ENCODE measurements around the gene COL2A1.

COL2A1 gene

GRCh38 chr12:48004053-48004941 is at the start of gene COL2A1:
Gene COL2A1 (minus strand): TSS chr12:48004476. CDS start chr12:48004321, 155 bp downstream.
- DNase-seq (ENCODE audit: low read depth, low spot score): no peak

DNA sequence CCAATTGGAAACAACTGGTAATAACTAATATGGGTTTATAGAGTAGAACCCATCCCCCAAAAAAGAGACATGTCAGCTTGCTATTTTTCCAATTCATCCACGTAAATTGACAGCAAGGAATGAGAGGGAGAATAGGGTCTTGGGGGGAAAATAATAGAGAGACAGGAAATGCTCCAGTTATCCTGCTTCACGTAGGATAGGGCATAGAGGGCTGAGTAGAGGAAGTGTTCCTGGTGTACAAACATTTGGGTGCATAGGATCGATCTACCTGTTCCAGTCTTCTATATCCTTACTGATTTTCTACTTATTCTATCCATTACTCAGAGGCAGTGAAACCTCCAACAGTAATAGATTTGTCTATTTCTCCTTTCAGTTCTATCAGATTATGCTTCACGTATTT is 49.6 kb upstream of the COL2A1 start:
- no peak for DNase-seq (ENCODE audit: low read depth, low spot score)

DNA sequence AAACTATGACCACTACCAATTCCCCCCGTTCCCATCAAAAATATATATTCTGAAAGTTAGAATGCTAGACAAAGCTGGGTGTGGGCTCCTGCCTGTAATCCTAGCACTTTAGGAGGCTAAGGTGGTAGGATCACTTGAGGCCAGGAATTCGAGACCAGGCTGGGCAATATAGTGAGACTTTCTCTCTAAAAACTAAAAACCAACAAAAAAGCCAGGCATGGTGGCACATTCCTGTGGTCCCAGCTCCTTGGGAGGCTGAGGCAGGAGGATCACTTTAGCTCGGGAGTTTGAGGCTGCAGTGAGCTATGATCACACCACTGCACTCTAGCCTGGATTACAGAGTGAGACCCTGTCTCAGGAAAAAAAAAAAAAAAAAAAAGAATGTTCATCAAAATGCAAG is 48.8 kb upstream of the COL2A1 start:
- DNase-seq (ENCODE audit: low read depth, low spot score): no peak

- no peak for DNase-seq (ENCODE audit: low read depth, low spot score)
Measured at GRCh38 chr12:48051681-48052080, 47.4 kb upstream of the COL2A1 start.

DNA sequence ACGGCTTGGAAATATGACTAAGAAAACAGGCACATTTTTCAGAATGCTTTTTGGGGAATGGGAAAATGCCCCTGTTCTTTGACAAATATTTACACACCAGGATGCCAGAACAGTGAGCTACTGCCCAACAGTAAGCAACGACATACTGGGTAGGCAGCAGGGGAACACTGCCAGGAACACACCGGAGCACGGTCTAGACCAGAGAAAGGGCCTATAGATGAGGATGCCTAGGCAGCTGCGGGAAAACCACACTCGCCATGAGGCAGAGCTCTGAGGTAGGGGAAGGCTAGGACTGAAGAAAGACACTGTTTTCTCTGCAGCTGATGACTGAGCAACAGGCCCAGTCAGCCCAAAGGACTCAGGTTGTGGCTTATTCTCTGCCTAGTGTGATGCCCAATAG is 45.9 kb upstream of the COL2A1 start:
- no peak for DNase-seq (ENCODE audit: low read depth, low spot score)

GRCh38 chr12:48045965-48046518 is 41.8 kb upstream of the COL2A1 start:
- no peak for DNase-seq (ENCODE audit: low read depth, low spot score)

DNA sequence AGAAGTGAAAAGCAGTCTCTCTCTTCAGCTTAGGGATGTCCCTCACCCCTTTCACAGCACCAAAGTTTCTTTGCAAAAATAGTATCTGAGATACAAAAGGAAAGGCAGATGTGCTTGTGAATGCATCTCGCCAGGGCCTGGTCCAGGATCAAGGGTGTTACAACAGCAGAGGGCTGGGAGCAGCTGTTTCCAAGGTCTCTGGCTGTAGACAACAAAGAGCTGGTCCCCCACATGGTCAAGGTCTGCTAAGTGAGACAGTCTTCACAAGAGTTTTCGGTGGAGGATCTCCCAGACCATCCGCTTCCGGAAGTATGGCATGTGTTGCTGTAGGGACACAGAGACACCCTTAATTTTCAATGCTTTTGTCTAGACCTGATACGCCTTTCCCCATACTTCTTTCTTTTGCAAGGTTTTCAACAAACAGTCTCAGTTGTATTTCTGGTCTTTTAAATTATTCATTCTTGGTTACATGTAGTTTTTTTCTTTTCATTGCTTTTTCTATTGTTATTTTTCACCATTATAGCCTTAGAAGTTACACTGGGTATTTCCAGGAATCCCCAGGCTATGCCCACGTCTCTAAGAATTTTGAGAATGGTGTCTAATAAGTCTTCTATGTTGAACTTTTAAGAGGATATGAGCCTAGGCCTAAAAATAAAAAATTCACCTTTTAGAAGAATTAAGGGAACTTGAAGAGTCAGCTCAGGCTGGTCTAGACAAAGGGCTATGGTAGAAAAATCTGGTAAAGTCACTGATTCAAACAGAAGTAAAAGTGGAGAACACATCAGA is 41.0 kb upstream of the COL2A1 start:
- DNase-seq (ENCODE audit: low read depth, low spot score): no peak

DNA sequence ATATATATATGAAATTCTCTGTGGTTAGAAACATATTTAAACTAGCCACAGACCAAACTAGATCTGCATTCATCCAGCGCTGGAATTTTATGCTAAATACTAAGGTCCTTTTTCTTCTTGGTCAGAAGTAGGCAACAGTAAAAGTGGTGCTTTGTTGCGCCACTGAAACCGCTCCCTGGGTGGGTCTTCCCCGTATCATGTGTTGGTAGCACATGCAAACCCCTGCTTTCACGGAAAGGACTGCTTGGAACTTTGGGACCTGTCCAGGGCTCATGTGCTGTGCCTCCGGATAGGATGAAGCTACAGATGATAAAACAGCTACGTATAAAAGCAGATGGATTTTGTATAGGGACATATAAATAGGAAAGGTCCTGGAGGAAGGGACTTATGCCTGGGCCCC is 40.1 kb upstream of the COL2A1 start:
- no peak for DNase-seq (ENCODE audit: low read depth, low spot score)

GRCh38 chr12:48043771-48044170 is 39.5 kb upstream of the COL2A1 start:
- DNase-seq (ENCODE audit: low read depth, low spot score): no peak

GRCh38 chr12:48041591-48042423 is 37.5 kb upstream of the COL2A1 start:
- no peak for DNase-seq (ENCODE audit: low read depth, low spot score)

DNA sequence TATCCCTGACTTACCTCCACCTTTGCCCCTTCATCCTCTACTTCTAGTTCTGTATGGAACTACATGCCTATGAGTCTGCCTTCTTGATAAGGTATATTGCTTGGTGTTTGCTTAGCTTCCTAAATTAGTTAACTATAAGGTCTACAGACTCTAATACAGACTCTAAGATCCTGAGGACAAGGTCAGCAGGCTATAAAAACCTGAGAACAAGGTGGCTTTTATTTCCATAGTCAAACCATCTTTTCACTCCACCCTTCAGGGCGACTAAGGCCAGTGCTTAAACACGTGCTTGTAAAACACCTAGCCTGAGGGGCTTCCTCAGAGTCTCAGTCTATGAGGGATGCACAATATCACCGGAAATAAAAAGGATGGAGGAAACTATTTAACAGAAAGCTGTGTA is 36.1 kb upstream of the COL2A1 start:
- DNase-seq (ENCODE audit: low read depth, low spot score): no peak

DNA sequence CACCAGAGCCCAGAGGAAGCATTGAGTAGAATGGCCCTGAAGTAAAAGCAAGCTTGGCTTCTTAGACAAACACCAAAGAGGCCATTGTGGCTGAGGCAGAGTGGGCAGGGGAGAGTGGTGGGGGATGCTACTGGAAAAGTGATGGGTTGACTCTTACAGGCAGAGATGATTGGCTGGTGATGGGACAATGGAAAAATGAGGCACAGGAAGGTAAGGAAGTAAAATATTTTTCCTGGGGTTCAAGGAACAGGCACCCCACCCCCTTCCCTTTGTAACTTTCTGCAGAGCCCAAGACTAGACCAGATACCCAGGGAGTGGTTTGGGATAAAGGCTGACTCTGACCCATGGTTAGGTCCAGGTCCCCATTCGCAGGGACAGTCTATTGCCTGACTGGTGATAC is 34.9 kb upstream of the COL2A1 start:
- DNase-seq (ENCODE audit: low read depth, low spot score): no peak

DNA sequence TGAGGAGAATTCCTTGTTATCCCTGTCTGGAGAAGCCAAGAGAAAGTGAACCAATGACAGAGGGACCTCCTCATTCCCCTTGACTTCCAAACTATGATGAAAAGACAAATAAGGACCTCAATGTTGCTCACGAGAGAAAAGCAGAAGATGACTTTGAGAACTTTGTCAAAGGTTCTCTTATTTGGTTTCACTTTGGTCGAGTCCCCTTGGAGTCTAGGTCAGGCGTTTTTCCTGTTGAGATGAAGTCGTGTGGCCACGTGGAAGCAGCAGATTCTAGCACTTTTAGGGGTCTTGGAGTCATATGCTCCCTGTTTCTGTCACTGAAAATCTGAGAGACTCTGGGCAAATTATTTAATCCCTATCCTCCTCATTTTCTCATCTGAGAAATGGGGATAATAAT is 33.8 kb upstream of the COL2A1 start:
- DNase-seq (ENCODE audit: low read depth, low spot score): no peak

DNA sequence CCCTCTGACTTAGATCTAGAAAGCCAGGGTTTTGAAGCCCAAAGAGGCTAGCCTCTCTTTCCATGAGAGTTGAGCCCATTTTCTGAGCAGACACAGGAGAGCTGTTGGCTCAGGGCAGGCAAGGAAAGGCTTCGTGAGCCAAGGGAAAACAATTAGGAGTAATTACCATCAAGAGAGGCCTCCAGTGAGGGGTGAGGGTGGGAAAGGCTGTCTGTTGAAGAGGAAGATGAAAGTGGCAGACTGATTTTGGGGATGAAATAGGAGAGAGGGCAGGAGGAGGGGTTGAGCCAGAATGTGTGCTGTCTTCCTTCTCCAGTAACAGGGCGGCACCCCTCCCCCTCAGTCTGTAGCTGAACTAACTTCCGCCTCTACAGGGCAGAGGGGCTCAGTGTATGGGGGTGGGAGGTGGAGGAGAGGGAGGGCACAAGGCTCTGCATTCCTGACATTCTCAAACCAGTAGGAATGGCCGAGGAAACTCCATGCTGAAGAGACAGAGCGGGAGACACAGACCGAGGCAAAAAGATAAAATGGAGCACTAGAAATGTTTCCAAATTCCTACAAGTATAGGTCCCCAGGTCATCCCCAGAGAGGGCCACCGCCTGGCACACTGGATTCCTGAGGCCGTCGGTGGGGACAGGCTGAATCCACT is 33.1 kb upstream of the COL2A1 start:
- peak; percentile 96 for DNase-seq (ENCODE audit: low read depth, low spot score)

DNA sequence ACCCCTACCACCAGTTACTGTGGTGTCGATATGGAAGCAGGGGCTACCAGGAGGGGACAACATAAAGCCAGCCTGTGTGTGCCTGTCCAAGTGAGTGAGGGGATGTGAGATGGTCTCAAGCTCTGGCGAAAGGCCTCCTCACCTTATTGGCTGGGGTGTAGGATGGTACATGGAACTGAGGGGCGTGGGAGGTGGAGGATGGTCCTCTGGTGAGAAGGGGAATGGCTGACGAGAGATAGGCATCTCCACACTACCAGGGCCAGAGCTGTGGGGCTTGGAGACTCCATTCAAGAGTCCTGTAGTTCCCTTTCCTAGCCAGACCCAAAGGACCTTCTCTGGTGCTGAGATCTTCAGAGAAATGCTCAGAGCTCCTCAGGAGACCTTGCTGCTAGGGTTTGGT is 32.5 kb upstream of the COL2A1 start:
- DNase-seq (ENCODE audit: low read depth, low spot score): no peak

DNA sequence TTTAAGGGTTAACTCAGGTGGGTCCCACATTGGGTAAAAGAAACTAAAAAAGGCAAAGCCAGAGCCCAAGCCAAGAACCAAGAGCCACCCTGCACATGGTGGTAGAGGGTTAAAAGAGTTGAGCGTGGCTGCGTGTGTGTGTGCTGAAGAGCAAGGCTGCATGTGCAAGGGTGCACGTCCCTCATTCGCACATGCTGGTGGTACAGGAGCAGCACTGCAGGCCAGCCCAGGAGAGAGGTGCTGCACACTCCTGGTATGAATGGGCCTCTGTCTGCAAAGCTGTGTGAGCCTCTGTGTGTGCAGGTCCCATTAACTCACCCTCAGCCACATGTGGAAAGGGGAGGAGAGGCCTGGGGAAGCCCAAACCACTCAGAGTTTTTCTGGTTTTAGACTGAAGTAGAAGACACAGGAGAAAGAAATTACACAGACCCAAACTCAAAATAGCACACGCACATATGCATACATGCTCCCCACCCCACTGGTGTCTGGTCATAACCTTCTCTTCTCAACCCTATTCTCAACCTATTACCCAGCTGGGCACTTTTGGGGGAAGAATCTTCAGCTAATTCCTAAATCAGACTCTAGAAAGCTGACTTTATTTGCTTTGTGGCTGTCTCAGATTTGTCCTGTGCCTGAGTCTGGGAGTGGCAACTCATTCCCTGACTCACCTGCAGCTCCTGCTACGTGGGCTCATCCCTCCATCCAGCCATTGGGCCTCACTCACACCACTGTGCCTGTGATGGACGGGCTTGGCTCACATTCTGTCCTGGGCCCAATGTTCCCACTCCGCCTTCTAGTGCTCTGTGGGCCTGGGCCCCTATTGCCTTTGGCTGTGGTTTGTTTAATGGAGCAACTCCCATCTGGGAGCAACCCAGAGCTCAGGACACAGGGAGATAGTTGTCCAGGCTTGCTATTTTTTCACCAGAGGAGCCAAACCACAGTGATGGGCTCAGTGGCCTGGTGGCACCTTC is 30.8 kb upstream of the COL2A1 start:
- DNase-seq (ENCODE audit: low read depth, low spot score): no peak

- no peak for DNase-seq (ENCODE audit: low read depth, low spot score)
Measured at GRCh38 chr12:48033451-48033850, 29.2 kb upstream of the COL2A1 start.

- no peak for DNase-seq (ENCODE audit: low read depth, low spot score)
Measured at GRCh38 chr12:48032597-48032996, 28.3 kb upstream of the COL2A1 start.

GRCh38 chr12:48031135-48031960 is 27.1 kb upstream of the COL2A1 start:
- DNase-seq (ENCODE audit: low read depth, low spot score): peak; percentile 28

All from iPS DF 19.7 (cell line).